ENCODE results near the gene NPVF. TPM values are rescaled to one million over a fixed set of nuclear protein-coding genes. Genes with fewer than 3 reads are reported as not detected.

NPVF gene
- total RNA-seq, 6 experiments from 2014 or later = not detected

DNA sequence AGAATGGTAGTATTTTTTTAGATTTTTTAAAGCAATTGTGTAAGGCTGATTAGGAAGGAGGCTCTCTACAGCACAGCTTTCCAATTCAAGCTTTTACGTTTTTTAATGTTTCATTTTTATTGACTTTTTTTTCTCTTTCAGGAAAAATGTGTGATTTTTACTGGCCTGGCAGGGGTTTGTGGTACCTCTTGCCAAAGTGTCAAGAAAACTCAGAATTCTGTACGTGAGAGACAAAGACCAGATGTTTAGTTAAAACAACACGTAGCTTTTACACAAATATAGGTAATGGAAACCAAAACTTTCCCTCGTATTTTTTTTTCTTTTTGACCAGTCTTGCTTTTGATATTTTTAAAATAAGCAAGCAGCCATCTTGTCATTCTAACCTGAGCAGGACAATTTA lies 6.0 kb upstream of the NPVF start:
- Histone ChIP-seq H3K4me3 (no peak overlapping the region), H3K27me3 (no peaks in the 10 kb centered on the region), H3K27ac (no peak overlapping the region), H3K9me3 (no peaks in the 10 kb centered on the region), H3K36me3 (no peaks in the 10 kb centered on the region), H3K4me1 (no peaks in the 10 kb centered on the region)
- DNase-seq (no peak), ATAC-seq (no peak)
- TF ChIP-seq CTCF (IDR thresholded peaks at IDR 0.05) = no peak
- TF ChIP-seq POLR2A (IDR thresholded peaks at IDR 0.05) = no peak
- intact Hi-C loops (cut with DNase I) = no loop called here
- 70% methylated on average over 4 of the region's 4 CpGs for WGBS (ENCODE audit: insufficient coverage, low coverage, low lambda C conversion rate, missing lambda C conversion rate)

GRCh38 chr7:25223206-25223605 lies 5.1 kb downstream of the NPVF start:
- no peak for TF ChIP-seq POLR2A (IDR thresholded peaks at IDR 0.05)
- H3K4me1 ChIP-seq = no peaks in the 10 kb centered on the region
- no peaks in the 10 kb centered on the region for H3K27me3 ChIP-seq
- intact Hi-C loops (cut with DNase I) = no loop called here
- no peaks in the 10 kb centered on the region for H3K36me3 ChIP-seq
- DNase-seq (no peak), ATAC-seq (no peak)
- no peak overlapping the region for H3K4me3 ChIP-seq
- no peak overlapping the region for H3K27ac ChIP-seq
- WGBS (ENCODE audit: insufficient coverage, low coverage, low lambda C conversion rate, missing lambda C conversion rate) = 65% methylated on average over 2 of the region's 3 CpGs
- no peaks in the 10 kb centered on the region for H3K9me3 ChIP-seq

DNA sequence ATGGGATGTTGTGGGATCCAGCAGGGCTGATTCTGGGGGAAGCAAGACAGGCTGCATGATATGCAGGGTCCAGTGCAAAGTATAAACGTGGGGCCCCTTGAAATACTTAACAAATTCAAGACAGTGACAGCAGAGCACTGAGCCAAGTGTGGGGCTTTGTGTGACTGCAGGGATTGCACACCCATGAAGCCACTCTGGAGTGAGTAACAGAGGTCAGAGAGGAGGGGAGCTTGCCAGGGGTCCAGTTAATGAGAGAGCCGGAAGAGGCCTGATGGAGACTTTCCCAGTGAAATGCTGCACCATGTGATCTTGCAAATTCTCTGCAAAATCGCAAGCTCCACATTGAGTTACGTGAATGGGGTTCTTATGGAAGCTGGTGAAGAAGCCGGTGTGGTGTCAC lies 5.6 kb downstream of the NPVF start:
- no peaks in the 10 kb centered on the region for H3K36me3 ChIP-seq
- 85% methylated on average over 4 of the region's 5 CpGs for WGBS (ENCODE audit: insufficient coverage, low coverage, low lambda C conversion rate, missing lambda C conversion rate)
- no peak overlapping the region for H3K27ac ChIP-seq
- H3K4me1 ChIP-seq = no peaks in the 10 kb centered on the region
- ATAC-seq (no peak), DNase-seq (no peak)
- H3K9me3 ChIP-seq = no peaks in the 10 kb centered on the region
- H3K4me3 ChIP-seq = no peak overlapping the region
- TF ChIP-seq POLR2A (IDR thresholded peaks at IDR 0.05) (no peak), CTCF (IDR thresholded peaks at IDR 0.05) (no peak)
- intact Hi-C loops (cut with DNase I) = no loop called here
- H3K27me3 ChIP-seq = no peaks in the 10 kb centered on the region

DNA sequence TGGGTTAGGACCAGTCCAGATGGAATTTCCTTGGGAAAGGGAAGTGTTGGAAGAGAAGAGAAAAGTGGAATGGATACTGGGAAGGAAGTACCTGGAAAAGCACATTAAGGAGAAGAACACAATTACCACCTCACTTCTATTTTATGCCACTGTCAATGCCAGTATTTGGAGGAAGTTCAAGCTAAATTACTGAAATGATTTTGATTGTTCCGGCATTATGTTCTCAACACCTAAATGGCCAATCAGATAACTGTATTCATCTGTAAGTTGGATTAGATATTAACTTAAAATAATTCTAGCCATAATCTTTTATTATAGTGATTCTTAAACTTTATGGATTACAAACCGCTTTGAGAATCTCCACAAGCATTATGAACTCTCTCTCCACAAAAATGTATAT lies 7.3 kb downstream of the NPVF start:
- Histone ChIP-seq H3K4me1 (no peaks in the 10 kb centered on the region), H3K9me3 (no peaks in the 10 kb centered on the region), H3K4me3 (no peak overlapping the region), H3K27ac (no peak overlapping the region), H3K36me3 (no peaks in the 10 kb centered on the region), H3K27me3 (no peaks in the 10 kb centered on the region)
- TF ChIP-seq CTCF (IDR thresholded peaks at IDR 0.05) = no peak
- no peak for TF ChIP-seq POLR2A (IDR thresholded peaks at IDR 0.05)
- DNase-seq = no peak
- 86% methylated on average over 2 of the region's 2 CpGs for WGBS (ENCODE audit: insufficient coverage, low coverage, low lambda C conversion rate, missing lambda C conversion rate)
- ATAC-seq = no peak
- intact Hi-C loops (cut with DNase I) = no loop called here

DNA sequence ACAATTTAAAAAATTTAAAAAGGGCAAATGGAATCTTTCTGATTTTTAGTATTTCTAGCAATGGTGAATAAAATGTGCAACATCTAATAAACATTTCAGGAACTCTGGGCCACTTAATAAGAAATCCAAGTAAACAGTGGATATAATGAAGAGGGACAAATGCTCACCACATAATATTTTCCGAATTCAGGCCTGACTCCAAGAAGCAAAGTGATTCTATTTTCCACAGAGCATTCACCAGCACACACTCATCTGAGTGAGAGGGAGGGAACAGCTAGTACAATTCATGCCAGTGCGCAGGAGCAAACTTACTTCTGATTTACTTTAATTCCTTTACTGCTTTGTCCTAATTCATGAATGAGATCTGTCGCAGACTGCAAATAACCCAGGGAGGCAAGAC lies 10.1 kb downstream of the NPVF start:
- Histone ChIP-seq H3K27me3 (no peaks in the 10 kb centered on the region), H3K9me3 (no peaks in the 10 kb centered on the region), H3K4me1 (no peaks in the 10 kb centered on the region), H3K27ac (no peak overlapping the region), H3K4me3 (no peak overlapping the region), H3K36me3 (no peaks in the 10 kb centered on the region)
- DNase-seq (no peak), ATAC-seq (no peak)
- WGBS (ENCODE audit: insufficient coverage, low coverage, low lambda C conversion rate, missing lambda C conversion rate) = 42% methylated on average over 3 of the region's 3 CpGs
- intact Hi-C loops (cut with DNase I) = no loop called here
- no peak for TF ChIP-seq POLR2A (IDR thresholded peaks at IDR 0.05)
- no peak for TF ChIP-seq CTCF (IDR thresholded peaks at IDR 0.05)
